ENCODE data around the gene DNAJA1.

Gene DNAJA1

DNA sequence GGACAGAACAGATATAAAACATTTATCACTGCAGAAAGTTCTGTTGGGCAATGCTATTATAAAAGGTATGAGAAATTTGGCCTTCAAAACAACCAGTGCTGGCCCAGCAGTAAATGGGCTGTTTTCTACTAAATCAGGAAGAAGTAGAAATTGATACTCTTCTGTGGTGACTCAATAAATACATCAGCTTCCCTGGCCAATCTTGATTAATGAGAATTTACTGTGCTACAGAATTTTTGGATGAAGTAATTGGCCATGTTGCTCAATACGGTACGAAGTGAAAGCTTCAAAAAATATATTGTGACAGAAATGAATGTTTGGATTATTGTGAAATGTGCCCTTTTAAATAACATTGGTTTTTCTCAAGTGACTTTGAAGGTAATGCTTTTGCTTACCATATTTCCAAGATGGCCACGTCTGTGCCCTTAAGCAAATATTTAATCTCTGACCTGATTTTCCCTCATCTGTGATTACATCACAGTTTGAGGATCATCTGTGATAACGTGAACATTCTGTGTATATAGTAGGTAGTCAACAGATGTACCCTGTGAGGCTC, 4.2 kb downstream of the DNAJA1 start:
- DNase-seq: no peak

DNA sequence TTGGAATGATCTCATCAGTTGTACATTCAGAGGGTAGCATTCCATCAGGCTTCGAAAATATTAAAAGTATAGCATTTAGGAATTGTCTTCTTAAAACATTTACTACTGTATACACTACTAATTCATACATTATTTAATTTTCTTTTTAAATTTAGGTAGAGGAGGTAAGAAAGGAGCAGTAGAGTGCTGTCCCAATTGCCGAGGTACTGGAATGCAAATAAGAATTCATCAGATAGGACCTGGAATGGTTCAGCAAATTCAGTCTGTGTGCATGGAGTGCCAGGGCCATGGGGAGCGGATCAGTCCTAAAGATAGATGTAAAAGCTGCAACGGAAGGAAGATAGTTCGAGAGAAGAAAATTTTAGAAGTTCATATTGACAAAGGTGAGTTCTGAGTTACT, 5.2 kb downstream of the DNAJA1 start:
- DNase-seq: no peak

DNA sequence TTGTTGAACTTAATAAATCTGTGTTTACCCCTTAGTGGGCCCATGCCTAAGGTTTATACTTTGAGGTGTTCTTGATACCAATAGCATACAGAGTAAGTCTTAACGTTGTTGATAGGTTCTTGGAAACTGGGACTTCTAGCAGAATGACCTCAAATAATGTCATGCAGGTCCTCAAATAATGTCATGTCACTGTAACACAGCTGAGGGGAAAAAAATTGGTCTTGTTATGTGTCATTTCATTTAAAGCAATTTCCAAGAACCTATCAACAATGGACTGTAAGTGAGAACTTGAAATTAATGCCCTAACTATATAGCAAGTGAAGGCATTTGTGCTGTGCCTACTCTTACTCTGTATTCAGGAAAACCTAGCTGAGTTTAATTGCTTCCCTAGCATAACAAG, 7.2 kb downstream of the DNAJA1 start:
- DNase-seq: no peak

DNA sequence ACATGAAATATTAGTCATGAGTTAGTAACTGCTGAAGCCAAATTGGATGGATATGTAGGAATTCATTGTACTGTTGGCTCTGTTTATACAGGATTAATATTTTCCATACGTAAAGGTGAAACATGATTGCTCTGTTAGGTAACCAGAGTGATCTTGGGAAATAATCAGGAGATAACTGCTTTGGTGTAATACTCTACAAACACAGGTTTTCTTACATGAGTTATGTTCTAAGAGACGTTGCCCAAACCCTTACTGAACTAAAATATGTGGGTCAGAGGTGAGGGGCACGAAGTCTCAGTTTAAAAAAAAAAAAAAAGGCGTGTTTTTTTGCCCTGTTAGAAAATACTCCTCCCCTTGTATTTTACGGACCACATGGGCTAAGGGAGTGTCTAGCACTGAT, 7.8 kb downstream of the DNAJA1 start:
- no peak for DNase-seq

DNA sequence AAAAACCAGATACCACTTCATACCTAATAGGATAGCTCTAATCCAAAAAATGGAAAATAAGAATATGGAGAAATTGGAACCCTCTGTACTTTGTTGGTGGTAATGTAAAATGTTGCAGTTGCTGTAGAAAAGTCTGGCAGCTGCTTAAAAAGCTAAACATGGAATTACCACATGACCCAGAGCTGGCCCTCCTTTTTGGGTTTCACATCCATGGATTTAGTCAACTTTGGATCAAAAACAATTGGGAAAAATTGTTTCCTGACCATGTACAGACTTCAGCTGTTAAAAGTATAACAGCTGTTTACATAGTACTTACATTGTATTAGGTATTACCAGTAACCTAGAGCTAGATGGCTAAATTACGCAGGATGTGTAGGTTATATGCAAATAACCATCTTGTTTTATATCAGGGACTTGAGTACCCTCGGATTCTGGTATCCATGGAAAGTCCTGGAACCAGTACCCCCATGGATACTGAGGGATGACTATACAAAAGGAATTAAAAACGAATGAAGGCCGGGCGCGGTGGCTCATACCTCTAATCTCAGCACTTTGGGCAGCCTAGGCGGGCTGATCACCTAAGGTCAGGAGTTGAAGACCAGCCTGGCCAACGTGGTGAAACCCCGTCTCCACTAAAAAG, 15.8 kb downstream of the DNAJA1 start:
- DNase-seq: no peak

DNA sequence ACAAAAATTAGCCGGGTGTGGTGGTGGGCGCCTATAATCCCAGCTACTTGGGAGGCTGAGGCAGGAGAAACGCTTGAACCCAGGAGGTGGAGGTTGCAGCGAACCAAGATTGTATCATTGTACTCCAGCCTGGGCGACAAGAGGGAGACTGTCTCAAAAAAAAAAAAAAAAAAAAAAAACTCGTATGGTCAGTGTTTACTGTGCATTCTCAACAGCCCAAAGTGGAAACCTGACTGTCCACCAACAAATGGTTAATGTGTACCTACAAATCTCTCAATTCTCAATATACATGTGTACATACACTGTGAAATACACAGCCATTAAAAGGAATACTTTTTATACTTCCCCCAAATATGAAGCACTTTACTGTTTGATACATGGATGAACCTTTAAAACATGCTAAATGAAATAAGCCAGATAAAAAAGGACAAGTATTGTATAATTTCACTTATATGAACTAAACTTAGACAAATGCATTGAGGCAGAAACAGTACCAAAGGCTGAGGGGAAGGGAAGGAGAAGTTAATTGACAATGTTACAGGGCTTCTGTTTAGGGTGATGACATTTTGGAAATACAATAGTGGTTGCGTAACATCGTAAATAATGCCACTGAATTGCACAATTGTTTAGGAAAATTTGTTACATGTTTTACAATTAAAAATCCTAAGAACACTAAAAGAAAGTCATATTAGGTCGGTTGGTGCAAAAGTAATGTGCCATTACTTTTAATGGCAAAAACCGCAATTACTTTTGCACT, 16.5 kb downstream of the DNAJA1 start:
- no peak for DNase-seq

DNA sequence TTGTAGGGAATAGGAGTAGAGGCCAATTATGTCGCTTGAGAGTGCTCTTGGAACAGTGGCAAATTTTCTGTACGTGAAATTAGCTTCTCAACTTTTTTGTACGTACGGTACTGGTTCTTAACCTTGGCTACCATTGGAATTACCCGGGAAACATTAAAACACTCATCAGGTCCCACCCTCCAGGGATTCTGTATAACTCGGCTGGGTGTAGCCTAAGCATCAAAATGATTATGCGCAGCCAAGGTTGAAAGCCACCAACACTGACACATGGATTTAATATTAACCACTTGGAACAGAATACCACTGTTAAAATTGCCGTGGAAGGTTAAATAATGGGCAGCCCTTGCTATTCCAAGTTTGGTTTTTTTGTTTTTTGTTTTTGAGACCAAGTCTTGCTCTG, 17.4 kb downstream of the DNAJA1 start:
- DNase-seq: no peak

DNA sequence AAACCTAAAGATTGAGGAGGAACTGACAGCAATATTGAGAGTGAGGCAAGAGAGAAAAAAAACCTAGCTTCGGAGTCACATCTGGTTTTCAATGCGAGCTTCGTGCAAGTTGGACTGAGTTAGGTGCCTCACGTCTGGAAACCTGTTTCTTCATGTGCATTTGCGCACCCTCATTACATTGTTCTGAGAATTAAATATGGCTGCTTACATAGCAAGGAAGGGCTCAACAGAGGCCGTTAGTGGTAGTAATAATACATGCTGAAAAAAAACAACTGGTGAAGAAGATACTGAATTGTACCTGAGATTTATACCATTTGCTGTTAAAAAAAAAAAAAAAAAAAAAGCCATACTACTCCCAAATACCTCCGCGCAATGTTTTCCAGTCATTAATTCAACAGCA, 18.6 kb downstream of the DNAJA1 start:
- DNase-seq: no peak

DNA sequence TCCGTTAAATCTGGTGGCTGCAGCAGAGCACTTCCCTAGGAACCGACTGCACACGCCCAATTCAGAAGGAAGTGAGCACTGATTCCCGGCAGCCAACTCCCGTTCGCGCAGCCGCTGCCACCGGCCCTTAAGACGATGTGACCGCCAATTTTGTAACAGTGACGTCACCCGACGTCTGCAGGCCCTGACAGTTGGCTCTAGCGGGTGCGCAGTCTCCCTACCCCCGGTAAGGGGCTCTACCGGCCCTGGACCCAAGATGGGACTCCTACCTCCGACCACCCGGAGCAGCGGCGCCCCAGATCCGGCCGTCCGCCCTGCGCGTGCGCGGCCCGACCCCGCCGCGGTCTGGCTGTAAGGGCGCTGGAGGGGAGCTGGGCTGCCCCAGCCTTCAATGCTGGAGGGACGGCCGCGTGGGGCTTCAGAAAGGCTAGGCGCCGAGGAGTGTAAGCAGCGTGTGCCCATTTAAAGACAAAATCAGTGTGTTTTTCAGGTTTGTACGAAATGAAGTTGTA, 19.1 kb downstream of the DNAJA1 start:
- peak; percentile 91 for DNase-seq

DNA sequence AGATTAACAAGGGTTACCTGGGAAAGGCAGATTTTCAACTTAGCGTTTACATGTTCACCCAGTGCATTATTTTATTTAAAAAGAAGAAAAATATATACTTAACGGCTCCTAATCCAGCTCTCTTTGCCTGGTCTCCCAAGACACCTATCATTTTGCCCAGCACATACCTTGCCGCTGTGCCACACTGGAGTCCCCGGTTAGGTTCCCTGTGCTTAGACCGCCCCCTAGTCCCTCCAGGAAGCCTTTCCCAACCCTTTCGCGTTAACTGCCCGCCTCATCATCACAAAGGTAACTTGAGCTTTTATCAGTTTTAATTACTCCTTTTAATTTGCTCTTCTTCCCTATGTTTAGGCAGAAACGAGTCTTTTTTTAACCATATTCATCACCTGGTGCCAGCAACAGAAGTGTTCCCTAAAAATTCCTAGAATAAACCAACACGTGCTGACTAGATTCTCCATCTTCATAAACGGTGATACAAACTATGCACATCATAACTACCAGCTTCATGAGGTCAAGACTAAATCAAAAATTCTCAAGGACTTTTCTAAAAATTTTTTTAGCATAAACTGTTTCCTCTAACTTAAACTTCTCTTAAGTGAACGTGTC, 19.7 kb downstream of the DNAJA1 start:
- peak; percentile 15 for DNase-seq

DNA sequence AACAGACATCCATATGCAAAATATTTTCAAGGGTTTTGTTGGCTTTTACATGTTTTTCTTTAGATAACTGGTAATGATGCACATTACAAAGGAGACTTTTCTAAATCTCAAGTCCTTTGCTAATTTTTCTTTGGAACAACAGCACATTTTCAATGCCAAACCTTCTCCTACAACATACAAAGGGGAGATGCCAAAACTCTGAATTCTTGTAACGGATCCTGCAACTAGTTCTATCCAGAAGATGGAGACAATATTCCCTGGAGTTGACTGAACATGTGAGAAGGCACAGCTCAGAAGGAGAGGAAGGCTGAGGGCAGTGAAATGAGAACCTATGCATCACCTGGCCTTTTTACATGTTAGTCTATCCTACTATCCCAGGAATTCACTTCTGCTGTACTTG, 21.0 kb downstream of the DNAJA1 start:
- DNase-seq: no peak

DNA sequence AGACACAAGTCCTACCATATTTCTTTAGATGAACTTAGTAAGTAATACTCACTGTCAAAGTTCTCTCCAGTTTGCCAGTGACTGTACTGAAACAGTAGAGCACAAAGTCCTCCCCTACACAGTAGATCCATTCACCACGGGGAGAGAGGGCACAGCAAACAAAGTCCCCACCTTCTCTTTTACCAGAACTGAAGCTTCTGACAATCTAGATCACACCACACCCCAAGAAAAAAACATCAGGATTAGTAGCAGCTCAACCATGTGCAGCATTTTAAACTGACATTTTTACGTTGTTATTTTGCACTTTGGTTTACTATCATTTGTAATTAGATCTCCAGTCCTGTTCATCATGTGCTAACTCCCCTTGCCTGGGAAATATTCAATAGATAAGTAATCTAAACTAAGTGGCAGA, 23.0 kb downstream of the DNAJA1 start:
- no peak for DNase-seq

DNA sequence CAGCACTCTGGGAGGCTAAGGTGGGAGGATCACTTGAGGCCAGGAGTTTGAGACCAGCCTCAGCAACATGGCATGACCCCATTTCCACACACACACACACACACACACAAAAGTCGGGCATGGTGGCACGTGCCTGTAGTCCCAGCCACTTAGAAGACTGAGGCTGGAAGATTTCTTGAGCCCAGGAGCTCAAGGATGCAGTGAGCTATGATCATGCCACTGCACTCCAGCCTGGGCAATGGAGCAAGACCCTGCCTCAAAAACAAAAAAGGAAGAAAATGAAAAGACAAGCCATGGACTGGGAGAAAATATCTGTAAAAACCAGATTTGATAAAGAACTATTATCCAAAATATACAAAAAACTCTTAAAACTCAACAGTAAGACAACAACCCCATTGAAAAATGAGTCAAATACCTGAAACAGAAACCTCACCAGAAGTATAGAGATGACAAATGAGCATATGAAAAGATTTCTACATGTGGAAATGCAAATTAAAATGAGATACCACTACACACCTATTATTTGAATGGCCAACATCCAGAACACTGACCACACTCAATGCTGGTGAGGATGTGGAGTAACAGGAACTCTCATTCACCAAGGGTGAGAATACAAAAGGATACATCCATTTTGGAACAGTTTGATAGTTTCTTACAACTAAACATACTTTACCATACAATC, 24.7 kb downstream of the DNAJA1 start:
- no peak for DNase-seq

DNA sequence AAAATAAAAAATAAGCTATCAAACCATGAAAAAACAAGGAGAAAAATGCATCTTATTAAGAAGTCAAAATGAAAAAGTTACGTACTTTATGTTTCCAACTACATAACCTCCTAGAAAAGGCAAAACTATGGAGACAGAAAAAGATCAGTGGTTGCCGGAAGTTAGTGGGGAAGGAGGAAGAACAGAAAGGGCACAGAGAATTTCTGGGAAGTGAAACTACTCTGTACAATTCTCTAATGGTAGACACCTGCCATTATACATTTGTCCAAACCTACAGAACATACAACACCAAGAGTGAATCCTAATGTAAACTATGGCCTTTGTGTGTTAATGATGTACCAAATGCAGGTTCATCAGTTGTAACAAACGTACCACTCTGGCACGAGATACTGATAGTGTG, 26.1 kb downstream of the DNAJA1 start:
- DNase-seq: no peak

DNA sequence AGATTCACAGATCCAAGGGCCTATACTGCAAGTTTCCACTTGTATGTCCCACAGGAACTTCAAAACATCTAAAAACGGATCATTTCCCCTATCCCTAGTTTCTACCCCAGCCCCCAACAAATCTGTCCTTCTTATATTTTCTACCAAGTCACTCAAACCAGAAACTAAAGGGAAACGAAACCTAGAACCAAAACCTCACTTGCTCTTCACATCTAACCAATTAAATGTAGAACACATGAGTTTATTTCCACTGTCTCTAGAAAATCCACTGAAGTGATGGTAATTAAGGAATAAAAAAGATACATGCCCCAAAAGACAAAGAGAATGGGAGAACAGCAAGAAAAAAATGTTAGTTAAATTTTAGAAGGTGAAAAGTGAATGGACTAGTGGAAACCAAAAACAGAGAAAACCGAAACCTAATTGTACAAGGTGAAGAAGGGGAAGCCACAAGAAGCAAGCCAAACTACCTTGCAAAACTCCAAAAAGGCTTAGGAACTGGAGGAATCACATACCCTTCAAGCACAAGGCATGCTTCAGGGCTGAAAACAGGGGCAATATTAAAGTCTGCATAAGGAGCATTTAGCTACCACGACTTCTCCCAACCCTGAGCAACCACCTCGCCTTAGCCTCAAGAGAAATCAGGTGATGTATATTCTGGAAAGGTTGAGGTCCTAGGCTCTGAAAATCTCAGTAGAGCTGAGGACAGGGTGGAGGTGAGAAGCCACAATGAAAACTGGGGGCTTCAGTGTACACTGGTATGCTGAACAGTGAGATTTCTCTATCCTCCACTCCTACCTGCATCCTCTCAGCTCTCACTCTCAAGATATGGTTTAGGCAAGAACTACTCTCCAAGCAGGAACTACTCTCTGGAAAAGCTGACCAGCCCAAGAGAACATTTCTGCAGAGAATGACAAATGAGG, 40.3 kb downstream of the DNAJA1 start:
- no peak for DNase-seq

DNA sequence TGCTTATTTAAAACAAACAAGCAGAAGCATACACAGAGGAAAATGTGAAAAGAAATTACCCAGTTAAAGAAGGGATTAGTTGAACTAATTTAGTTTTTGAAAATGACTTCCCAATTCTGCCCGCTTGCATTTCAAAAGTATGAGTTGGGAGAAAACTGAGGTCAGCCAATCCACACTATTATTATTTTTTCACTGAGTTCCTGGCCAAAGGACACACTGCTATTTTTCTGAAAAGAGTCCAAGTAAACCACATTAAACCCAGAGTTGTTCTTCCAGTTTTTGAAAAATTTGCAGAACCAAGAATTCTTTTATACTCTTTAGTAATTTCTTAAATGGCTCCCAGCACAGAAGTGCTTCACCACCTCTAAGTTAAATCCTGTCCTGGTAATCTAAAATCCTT, 43.9 kb downstream of the DNAJA1 start:
- no peak for DNase-seq

DNA sequence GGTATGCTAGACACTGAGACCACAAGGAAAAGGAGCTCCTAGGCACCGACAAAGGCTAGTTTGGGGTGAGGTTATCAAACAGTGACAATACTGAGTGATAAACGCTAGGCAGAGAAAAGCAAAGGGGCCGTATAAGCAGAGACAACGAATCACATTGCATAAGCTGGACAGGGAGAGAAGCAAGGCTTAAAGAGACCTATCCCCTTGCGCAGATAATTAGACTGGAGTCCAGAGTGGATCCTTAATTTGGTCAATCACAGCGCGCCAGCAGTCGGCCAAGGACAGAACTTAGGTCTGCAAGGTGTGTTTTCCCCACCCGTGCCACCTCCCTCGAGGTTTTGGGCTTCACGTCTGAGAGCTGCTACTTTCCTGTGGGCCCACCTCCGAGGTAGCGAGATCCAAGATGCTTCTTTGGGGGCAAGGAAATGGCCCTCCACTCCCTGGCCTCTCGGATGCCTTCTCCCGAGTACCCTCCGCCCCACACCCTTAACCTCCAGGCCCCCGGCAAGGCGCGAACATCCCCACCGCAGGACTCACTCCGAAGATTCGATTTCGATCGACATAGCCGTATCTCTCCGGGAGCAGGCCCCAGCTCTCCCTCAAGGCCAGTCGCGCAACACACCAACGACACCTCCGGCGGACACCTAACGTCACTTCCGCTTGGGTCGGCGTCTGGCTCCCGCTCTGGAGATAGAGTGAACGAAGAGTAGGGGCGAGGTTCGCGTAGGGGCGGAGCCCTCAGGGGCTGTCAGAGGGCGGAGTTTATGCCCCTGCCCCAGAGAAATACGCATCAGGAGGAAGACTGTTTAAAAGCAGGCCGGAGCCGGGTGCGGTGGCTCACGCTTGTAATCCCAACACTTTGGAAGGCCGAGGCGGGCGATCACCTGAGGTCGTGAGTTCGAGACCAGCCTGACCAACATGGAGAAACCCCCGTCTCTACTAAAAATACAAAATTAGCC, 51.3 kb downstream of the DNAJA1 start, which contains the start of gene SMU1:
TSS of gene SMU1 (minus strand) at position 629 of the 959 bp plus-strand sequence. CDS start at position 563, 66 bp downstream.
- DNase-seq: peak; percentile 98

DNA sequence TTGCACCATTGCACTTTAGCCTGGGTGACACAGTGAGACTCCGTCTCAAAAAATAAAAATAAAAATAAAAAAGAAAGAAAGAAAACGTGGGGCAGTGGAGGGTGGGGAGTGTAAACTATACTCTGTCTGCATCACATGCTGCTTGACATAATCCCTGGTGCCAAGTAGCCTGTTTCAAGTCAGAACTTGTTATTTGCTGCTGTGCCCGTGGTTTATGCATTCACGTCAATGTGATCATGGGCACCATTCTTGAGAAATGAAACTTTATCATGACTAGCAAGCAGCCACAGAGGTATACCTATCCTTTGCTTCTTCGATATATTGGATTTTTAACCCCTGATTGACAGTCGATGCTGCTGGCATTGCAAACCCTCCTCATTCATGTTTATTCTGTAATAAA, 55.5 kb downstream of the DNAJA1 start:
- no peak for DNase-seq

DNA sequence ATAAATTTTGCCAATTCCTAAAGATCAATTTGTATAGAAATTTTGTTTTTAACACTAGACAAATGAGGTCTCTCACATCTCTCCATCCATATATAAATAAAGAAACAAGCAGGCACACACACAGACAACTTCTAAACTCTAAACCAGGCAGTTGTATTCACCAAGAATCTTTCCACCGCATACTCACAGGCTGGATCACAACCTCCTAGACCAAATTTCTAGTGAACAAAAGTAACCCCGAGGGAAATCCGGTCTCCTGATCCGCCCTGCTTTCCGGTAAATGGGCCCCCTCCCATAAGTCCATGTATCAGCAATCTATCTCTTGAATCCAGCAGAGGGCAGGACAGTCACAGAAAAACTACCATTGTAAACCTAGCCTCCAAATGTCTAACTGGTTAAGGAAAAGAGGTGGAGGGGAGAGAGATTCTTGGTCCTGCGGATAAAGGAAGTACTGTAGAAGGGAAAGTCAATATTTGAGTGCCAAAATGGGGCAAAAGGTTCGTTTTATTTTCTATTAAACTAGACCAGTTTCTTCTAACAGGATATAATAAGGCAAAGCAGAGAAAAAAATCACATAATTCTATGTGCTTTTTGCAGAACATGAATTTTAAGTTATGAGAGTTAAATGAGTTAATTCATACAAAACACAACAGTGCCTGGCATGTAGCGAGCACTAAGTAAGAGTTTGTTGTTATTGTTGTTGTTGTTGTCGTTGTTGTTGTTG, 56.2 kb downstream of the DNAJA1 start:
- peak; percentile 88 for DNase-seq

DNA sequence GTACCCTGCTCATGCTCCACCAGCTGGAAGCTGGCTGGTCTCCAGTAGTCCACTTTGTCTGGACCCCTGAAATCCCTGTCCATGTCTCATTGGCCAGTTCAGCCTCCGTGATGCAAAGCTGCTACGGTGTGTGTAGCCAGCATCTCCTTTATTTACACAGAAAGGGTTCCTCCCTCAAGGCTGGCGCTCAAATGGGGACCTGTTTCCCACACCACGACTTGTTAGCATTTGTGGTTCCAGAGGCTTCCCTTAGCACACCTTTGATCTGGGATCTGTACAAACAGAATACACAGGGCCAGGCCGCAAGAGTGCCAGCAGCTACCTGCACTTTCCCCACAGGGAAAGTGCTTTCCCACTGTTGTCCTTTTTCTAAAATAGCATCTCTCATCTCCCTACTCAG, 57.1 kb downstream of the DNAJA1 start:
- DNase-seq: no peak

Measured in fibroblast of skin of scalp (primary cell).